Hepatocyte (in vitro differentiated cells): ENCODE measurements around the gene DACT3. TPM values are rescaled to one million over a fixed set of nuclear protein-coding genes. Genes with fewer than 3 reads are reported as not detected.
"Not testable (repeated sequence)": the region's sequence is repeated elsewhere in the genome, so short reads cannot be mapped to it uniquely, and the experiment has no call there.

Experiments
- DNase-seq: peaks from one replicate; pipeline ENCODE4 v3.0.0-alpha.2; 2016; ENCODE audit warnings: low spot score
- H2AFZ ChIP-seq: fragments of 200-600 bp; sonication (generic); 2 replicates; pipeline ENCODE4 v1.6.0; 2016; ENCODE audit warnings: antibody characterized with exemption, mild to moderate bottlenecking
- H3K27ac ChIP-seq: fragments of 200-600 bp; sonication (generic); 2 replicates; pipeline ENCODE4 v1.5.1; 2016; ENCODE audit warnings: mild to moderate bottlenecking
- H3K27me3 ChIP-seq: fragments of 200-600 bp; sonication (generic); 2 replicates; pipeline ENCODE4 v1.6.1; 2016
- H3K36me3 ChIP-seq: fragments of 200-600 bp; sonication (generic); replicated peaks from 2 replicates; pipeline ENCODE4 v1.5.1; 2016; ENCODE audit warnings: low read depth; ENCODE audit not compliant: insufficient read depth
- H3K4me1 ChIP-seq: fragments of 200-600 bp; sonication (generic); 2 replicates; pipeline ENCODE4 v1.5.1; 2016; ENCODE audit warnings: mild to moderate bottlenecking, moderate library complexity; ENCODE audit not compliant: insufficient read depth
- H3K4me2 ChIP-seq: fragments of 200-600 bp; sonication (generic); 2 replicates; pipeline ENCODE4 v1.6.0; 2016
- H3K4me3 ChIP-seq: fragments of 200-600 bp; sonication (generic); 2 replicates; pipeline ENCODE4 v1.5.1; 2016; ENCODE audit warnings: mild to moderate bottlenecking
- H3K79me2 ChIP-seq: fragments of 200-600 bp; sonication (generic); 2 replicates; pipeline ENCODE4 v1.6.0; 2017; ENCODE audit warnings: mild to moderate bottlenecking
- H3K9me2 ChIP-seq: fragments of 200-600 bp; sonication (generic); replicated peaks from 2 replicates; pipeline ENCODE4 v1.6.0; 2017; ENCODE audit warnings: mild to moderate bottlenecking; ENCODE audit not compliant: insufficient read depth
- H3K9me3 ChIP-seq: fragments of 200-600 bp; sonication (generic); 2 replicates; pipeline ENCODE4 v1.5.1; 2016; ENCODE audit warnings: low read depth, mild to moderate bottlenecking
- H4K20me1 ChIP-seq: fragments of 200-600 bp; sonication (generic); 2 replicates; pipeline ENCODE4 v1.6.0; 2016; ENCODE audit warnings: mild to moderate bottlenecking; ENCODE audit not compliant: insufficient read depth, poor library complexity, severe bottlenecking
- EZH2 ChIP-seq: fragments of 200-600 bp; sonication (generic); IDR thresholded peaks from 2 replicates; pipeline ENCODE4 v1.6.1; 2016; ENCODE audit warnings: antibody characterized with exemption, mild to moderate bottlenecking, borderline replicate concordance
- EZH2phosphoT487 ChIP-seq: fragments of 200-600 bp; sonication (generic); IDR thresholded peaks from one replicate; pipeline ENCODE4 v1.6.1; 2018; ENCODE audit warnings: antibody characterized with exemption, mild to moderate bottlenecking, low read depth, moderate library complexity; ENCODE audit not compliant: unreplicated experiment, severe bottlenecking
- WGBS: methylation state at CpG from one replicate; pipeline ENCODE4 v1.1.6; 2016; ENCODE audit warnings: low lambda C conversion rate; ENCODE audit errors: missing lambda C conversion rate; 5-methylcytosine and 5-hydroxymethylcytosine counted together
- polyA plus RNA-seq: library from polyadenylated mRNA; unstranded; fragments of >200 nt; fragmentation: Nextera tagmentation; extraction: Ambion mirVana; gene quantifications from 2 replicates; pipeline ENCODE4 v1.2.1, GENCODE V29; 2016
- total RNA-seq: library from RNA; depleted of rRNA; stranded (reverse); fragments of >200 nt; gene quantifications from 2 replicates; pipeline ENCODE4 v1.2.3, GENCODE V29; 2014
- TF ChIP-seq, protein P1 (sequence below): fragments of 200-600 bp; sonication (generic); IDR thresholded peaks from 2 replicates; pipeline ENCODE4 v1.5.1; 2016; ENCODE audit warnings: antibody characterized with exemption, mild to moderate bottlenecking; ENCODE audit not compliant: poor library complexity

Gene DACT3
- total and polyA plus RNA-seq, 2 experiments from 2014 or later = 18.4 TPM

DNA sequence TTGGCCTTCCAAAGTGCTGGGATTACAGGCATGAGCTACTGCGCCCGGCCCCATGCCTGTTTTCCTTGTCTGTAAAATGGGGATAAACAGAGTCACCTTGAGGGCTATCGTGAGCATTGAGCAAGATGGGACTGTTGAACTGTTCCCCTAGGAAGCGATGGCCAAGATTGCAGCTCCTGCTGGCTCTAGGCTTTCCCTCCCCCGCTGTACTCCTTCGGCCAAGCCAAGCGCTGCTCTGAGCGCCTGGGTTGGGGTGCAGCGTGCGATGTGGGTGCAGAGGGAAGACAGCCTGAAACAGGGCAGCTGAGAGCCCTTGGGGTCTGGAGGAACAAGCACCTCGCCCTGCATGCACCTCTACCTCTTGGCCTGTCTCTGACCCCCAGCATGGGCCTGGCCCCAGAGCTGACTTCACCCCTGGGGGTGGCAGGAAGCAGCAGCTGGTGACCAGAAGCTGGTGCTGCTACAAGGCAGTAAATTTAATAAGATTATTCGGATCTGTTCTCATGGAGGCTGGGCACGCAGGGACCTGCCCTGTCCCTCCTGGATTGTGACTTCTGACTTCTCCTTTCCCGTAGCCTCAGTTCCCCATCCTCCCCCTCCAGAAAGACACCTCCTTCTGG lies 30.3 kb downstream of the DACT3 start:
- WGBS = 86% methylated on average over 14 of the region's 14 CpGs

DNA sequence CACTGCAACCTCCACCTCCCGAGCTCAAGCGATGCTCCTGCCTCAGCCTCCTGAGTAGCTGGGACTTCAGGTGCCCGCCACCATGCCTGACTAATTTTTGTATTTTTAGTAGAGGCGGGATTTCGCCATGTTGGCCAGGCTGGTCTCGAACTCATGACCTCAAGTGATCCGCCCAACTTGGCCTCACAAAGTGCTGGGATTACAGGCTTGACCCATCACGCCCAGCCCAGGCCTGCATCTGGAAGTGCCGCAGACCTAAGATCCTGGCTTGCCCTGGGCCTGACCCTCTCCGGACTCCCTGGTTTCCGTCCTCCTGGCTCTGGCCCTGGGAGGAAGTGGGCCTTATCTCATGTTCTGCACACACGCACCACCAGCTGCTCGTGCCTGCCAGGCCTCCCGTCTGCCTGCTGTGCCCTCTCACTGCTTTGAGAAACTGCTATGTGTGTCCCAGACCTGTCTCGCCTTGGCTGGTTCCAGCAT lies 31.4 kb downstream of the DACT3 start:
- Histone ChIP-seq H3K36me3 (no peaks in the 10 kb centered on the region), H3K9me3 (no peaks in the 10 kb centered on the region), H2AFZ (no peak overlapping the region), H3K4me1 (peaks cover 16% of the 10 kb centered on the region), H3K9me2 (no peaks in the 10 kb centered on the region), H3K27me3 (peaks cover 7% of the 10 kb centered on the region), H3K4me2 (no peak overlapping the region), H3K79me2 (no peaks in the 10 kb centered on the region), H3K27ac (peak overlapping the region; percentile 37), H3K4me3 (no peak overlapping the region), H4K20me1 (no peaks in the 10 kb centered on the region)
- TF ChIP-seq EZH2phosphoT487 = no peak
- no peak for TF ChIP-seq EZH2
- TF ChIP-seq, protein P1, sequence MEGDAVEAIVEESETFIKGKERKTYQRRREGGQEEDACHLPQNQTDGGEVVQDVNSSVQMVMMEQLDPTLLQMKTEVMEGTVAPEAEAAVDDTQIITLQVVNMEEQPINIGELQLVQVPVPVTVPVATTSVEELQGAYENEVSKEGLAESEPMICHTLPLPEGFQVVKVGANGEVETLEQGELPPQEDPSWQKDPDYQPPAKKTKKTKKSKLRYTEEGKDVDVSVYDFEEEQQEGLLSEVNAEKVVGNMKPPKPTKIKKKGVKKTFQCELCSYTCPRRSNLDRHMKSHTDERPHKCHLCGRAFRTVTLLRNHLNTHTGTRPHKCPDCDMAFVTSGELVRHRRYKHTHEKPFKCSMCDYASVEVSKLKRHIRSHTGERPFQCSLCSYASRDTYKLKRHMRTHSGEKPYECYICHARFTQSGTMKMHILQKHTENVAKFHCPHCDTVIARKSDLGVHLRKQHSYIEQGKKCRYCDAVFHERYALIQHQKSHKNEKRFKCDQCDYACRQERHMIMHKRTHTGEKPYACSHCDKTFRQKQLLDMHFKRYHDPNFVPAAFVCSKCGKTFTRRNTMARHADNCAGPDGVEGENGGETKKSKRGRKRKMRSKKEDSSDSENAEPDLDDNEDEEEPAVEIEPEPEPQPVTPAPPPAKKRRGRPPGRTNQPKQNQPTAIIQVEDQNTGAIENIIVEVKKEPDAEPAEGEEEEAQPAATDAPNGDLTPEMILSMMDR = no peak
- WGBS = 77% methylated on average over 15 of the region's 15 CpGs
- DNase-seq = peak; percentile 41

More for the DNA sequence above, 30.3 kb downstream of the DACT3 start:
- DNase-seq = no peak
- TF ChIP-seq EZH2phosphoT487 = no peak
- TF ChIP-seq, protein P1 = no peak
- no peak for TF ChIP-seq EZH2
- peaks cover 11% of the 10 kb centered on the region for H3K4me1 ChIP-seq
- no peak overlapping the region for H3K4me3 ChIP-seq
- peaks cover 14% of the 10 kb centered on the region for H3K27me3 ChIP-seq
- no peak overlapping the region for H3K27ac ChIP-seq
- no peak overlapping the region for H3K4me2 ChIP-seq
- no peaks in the 10 kb centered on the region for H3K36me3 ChIP-seq
- H2AFZ ChIP-seq = no peak overlapping the region
- H4K20me1 ChIP-seq = no peaks in the 10 kb centered on the region
- H3K79me2 ChIP-seq = no peaks in the 10 kb centered on the region
- H3K9me3 ChIP-seq = no peaks in the 10 kb centered on the region
- no peaks in the 10 kb centered on the region for H3K9me2 ChIP-seq

DNA sequence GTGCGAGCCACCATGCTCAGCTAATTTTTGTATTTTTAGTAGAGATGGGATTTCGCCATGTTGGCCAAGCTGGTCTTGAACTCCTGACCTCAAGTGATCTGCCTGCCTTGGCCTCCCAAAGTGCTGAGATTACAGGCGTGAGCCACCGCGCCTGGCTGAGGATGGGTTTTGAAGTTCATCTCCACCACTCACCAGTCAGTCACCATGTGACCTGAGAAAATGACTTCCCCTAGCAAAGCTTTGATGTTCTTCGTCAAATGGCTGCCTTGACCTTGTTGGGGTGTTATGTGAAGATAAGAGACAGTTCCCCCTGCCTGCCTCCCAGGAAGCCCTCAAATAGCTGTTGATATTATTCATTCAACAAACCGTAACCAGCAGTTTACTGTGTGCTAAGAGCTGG lies 32.0 kb downstream of the DACT3 start:
- not testable (repeated sequence) for H3K9me3 ChIP-seq, H3K27me3 ChIP-seq, H4K20me1 ChIP-seq, H3K4me3 ChIP-seq, H3K36me3 ChIP-seq, H3K79me2 ChIP-seq, DNase-seq, H3K27ac ChIP-seq, H2AFZ ChIP-seq, H3K9me2 ChIP-seq, H3K4me2 ChIP-seq
- 81% methylated on average over 7 of the region's 7 CpGs for WGBS
- peaks cover 18% of the 10 kb centered on the region for H3K4me1 ChIP-seq

DNA sequence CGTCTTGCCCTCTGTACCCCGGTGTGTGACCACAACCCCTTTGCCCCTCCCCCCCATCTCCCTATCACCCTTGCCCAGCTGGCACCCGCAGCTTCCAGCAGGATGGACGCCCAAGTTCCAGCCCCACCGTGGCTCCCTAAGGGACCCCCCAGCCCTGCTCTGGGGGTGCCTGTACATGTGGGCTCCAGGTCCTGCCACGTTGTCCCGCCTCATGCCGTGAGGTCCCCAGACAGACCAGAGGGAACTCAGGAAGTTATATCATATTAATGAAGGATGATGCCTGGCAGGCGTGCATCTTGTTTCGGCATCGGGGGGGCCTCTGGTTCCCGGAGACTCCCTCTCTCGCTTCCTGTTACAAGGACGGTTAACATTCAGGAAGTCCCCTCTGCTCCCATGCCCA lies 34.5 kb downstream of the DACT3 start:
- Histone ChIP-seq H3K4me3 (no peak overlapping the region), H3K9me3 (no peaks in the 10 kb centered on the region), H3K79me2 (no peaks in the 10 kb centered on the region), H3K27me3 (no peaks in the 10 kb centered on the region), H3K4me1 (peaks cover 13% of the 10 kb centered on the region), H3K27ac (no peak overlapping the region), H3K36me3 (no peaks in the 10 kb centered on the region), H3K9me2 (no peaks in the 10 kb centered on the region), H4K20me1 (no peaks in the 10 kb centered on the region), H2AFZ (no peak overlapping the region), H3K4me2 (no peak overlapping the region)
- 87% methylated on average over 14 of the region's 14 CpGs for WGBS
- DNase-seq = no peak
- TF ChIP-seq EZH2 (no peak), EZH2phosphoT487 (no peak)
- TF ChIP-seq, protein P1 = no peak
